ENCODE data around the gene WFDC2.
A peak's percentile ranks its signal among the peaks of the same experiment; 100 is the strongest.

The WFDC2 gene, protein sequence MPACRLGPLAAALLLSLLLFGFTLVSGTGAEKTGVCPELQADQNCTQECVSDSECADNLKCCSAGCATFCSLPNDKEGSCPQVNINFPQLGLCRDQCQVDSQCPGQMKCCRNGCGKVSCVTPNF

DNA sequence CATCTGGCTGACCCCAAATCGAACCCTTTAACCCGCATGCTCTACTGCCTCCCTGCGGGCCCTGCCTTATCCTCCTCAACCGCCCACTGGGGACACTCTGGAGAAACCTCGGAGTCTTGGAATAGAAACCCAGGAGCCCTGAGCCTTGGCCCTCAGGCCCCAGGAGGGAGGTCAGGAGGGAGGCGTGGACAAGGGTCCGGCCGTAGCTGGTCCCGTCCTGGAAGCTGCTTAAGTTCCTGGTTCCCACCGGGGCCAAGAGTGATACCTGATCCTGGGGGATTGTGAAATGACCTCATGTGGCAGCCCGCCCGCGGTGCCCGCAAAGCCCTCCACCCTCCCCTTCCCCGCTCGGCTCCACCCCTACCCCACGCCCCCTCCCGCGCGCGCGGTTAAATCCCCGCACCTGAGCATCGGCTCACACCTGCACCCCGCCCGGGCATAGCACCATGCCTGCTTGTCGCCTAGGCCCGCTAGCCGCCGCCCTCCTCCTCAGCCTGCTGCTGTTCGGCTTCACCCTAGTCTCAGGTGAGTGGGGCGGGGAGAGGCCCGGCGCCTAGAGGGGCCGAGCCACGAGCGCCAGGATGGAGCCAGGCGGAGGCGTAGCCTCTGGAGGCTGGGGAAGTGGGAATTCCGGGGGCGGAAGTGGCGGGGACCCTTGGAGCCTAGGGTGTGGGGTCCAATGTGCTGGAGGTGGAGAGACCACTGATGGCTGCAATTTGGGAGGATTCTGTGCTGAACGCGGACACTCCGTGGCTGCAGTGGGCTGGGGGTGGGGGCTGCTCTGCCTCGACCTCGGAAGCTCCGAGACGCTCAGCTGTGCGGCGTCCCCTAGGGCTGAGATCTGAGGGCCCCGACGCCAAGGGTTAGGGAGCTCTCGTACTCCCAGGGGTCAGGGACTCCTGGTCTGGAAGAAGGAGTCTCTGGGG is at the start of gene WFDC2:
Gene WFDC2 (plus strand): TSS at position 418 of the 926 bp plus-strand sequence. CDS start 29 bp downstream, at position 447.
- DNase-seq, result no peak

DNA sequence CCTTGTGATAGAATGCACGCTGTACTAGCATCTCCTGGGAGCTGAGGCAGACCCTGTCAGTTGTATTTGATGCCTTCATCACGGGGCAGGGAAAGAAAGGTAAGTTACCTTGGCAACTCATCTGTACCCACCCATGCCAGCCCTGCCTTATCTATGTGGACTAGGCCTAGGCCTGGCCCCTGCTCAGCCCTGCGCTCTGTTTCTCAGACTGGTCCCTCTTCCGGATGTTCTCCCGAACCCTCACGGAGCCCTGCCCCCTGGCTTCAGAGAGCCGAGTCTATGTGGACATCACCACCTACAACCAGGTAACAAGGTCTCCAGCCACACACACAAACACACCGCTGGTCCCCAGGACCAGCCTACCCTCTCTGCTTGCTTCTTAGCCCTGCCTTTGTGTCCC is 49.4 kb upstream of the WFDC2 start:
- DNase-seq, result no peak

DNA sequence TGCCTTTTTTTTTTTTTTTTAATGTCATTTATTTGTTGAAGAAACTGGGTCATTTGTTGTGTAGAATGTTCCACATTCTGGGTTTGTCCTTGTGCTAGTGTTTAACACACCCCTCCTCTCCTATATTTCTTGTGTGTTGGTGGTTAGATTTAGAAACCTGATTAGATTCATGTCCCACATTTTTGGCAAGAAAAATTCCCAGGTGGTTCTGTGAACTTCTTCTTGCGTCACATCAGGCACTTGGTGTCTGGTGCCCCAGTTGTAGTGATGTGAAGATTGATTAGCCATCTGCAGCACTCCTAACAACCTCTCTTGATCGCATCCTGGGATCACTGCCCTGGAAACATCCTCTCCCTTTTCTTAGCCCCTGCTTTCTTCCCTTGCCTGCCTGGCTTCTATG is 45.9 kb upstream of the WFDC2 start:
- no peak for DNase-seq

DNA sequence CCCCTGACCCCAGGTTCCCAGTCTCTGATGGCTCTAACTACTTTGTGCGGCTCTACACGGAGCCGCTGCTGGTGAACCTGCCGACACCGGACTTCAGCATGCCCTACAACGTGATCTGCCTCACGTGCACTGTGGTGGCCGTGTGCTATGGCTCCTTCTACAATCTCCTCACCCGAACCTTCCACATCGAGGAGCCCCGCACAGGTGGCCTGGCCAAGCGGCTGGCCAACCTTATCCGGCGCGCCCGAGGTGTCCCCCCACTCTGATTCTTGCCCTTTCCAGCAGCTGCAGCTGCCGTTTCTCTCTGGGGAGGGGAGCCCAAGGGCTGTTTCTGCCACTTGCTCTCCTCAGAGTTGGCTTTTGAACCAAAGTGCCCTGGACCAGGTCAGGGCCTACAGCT is 44.0 kb upstream of the WFDC2 start:
- DNase-seq, result no peak

DNA sequence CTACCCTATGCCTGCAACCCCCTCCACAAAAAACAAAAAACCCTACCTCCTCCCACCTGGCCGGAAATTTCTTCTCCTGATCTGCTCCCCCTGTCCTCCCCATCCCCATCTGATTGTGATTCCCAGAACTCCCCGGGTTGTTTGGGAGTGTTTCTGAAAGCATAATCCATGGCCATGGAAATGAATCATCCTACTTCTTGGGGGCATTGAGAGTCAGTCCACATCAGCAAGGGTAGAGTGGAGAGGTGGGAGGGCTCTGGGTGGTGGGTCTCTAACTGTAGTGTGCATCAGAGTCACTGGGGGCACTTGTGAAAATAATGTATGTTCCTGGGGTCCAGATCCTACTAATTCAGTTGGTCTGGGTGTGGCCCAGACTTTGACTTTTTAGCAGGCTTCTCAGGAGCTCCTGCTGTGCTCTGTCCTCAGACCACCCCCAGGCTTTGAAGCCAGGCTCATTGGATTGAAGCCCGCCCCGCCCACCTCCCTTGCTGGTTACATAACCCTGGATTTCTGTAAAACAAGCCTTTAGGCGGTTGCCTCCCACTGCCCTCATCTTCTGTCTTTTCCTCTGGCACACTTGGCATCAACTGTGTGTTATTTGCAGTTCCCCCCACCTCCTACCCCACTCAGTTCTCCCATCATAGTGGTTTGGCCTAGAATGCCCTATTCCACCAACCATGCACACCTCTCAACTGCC is 43.1 kb upstream of the WFDC2 start:
- DNase-seq, result no peak

DNA sequence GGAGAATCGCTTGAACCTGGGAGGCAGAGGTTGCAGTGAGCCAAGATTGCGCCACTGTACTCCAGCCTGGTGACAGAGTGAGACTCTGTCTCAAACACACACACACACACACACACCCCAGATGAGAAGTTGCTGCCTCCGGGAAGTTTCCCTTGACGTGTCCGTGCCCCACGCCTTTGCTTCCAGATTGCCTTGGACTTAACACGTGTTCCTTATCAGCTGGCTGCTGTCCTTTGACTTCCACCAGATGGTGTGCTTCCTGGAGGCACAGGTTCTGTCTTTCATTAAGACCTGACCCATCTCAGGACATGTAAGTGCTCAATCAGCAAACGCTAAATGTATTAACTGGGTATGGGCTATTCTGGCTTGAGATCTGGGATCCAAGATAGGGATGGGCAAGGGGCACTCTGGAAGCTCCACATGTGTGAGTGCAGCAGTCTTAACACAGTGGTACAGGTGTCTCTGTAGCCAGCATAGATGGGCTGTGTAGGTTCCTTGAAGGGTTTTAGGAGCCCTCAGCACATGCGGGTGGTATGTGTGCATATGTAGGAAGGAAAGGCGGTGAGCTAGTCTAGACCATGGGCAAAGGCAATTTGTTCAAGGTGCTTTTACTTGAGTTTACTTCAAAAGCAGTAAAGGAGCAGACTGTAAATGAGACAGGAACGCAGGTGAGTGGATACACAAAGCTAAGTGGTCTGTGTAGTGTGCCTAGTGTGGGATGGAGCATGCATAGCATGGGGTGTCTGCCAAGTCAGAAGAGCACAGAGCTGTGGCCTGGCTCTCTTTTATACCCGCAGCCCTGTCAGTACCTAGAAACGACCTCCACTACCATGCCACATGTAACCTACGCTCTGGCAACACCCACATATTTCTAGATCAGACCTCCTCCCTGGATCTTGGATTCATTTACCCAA is 42.1 kb upstream of the WFDC2 start:
- DNase-seq, result no peak

DNA sequence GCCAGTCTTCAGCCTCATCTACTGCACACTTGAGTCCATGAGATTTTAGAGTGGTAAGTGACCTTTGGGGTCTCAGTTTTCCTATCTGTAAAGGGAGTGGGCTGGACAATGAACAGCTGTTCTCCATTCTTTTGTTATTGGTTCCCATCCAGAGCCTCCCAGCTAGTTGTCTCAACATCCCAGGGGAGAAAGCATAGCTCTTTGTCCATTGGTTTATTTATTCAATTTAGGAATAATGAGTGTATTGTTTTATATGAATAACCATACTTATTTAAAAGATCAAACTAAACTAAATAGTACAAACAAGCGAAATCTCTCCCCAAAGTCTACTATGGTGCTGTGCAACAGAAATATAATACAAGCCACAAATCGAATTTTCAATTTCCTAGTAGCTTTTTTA is 39.9 kb upstream of the WFDC2 start:
- no peak for DNase-seq

DNA sequence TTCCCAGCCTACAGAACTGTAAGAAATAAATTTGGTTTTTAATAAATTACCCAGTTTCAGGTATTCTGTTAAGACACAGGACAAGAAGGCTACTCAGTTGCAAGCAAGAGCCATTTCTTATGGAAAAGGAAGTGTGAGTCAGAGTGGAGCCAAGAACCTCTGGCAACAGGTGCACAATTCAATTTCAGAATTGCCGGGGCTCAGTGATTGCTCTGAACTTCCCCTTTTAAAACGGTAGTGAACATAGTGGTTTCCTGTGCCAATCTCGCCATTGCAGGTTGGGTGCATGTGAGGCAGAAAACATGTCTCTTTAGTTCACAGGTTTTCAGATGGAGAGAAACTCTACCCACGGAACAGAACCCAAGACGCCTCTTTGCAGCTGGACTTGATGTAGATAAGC is 37.3 kb upstream of the WFDC2 start:
- no peak for DNase-seq

DNA sequence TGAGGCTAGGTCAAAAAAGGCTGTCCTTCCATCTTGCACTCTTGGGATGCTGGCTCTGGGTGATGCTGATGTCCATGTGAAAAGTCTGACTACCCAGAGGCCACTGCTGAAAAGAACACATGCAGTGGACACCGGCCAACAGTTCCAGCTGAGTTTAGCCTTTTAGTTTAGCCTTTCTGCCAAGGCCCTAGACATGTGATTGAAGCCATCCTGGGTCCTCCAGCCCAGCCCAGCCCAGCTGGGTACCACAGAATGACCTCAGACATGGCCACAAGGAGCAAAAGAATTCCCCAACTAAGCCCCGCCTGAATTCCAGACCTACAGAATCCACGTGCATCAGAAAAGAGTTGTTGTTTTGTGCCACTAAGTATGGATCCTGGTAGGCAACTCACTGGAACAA is 36.2 kb upstream of the WFDC2 start:
- no peak for DNase-seq

DNA sequence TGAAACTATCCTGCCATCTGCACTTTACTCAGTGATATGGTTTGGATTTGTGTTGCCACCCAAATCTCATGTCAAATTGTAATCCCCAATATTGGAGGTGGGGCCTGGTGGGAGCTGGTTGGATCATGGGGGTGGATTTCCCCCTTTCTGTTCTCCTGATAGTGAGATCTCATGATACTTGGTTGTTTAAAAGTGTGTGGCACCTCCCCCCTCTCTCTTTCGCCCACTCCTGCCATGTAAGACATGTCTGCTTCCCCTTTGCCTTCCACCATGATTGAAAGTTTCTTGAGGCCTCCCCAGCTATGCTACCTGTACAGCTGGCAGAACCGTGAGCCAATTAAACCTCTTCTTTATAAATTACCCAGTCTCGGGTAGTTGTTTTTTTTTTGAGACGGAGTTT is 35.6 kb upstream of the WFDC2 start:
- DNase-seq, result no peak

DNA sequence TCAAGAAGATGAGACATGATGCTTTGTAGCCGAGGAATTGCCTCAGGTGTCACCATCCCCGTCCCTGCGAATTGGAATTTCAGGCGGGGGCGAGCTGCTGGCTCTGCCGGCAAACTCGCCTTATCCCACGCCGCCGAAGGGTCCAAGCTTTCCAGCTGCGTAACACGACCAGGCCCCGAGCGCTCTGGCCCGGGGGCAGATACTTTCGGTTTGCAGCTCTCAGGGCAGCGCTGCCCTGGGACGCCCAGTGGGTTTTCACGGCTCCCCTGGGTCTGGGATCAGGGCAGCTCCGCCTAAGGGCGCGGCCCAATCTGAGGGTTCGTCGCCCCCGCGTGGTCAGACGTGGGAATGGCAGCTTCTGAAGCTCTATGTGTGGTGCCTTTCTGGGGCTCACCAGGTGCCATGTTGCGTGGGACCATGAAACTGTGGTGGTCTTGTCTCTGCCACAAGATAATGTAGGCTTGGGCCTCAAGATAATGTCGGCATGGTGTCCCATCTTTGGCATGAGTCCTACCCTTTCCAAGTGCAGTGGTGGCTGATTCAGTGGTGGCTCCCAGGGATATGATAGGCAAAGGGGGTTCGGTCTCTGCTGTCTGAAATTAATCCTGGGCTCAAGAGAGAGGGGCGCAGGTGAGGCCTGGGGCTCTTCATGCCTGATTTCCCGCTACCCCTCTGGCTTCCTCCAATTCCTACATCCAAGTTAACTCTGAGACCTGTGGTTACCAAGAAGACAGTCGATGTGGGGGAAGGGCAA is 32.6 kb upstream of the WFDC2 start:
- peak; percentile 83 for DNase-seq

DNA sequence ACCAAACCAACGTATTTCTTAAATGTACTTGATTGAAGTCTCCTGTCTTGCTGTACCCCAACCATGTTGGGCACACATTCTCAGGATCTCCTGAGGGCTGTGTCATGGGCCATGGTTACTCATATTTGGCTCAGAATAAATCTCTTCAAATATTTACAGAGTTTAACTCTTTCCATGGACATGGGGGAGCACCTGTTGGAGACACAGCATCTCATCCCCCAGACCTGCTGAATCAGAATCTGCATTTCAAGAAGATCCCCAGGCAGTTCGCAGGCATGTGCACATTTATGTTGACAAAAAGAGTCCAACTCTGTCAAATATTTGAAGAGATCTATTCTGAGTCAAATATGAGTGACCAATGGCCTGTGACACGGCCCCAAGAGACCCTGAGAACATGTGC is 29.1 kb upstream of the WFDC2 start:
- DNase-seq, result no peak

DNA sequence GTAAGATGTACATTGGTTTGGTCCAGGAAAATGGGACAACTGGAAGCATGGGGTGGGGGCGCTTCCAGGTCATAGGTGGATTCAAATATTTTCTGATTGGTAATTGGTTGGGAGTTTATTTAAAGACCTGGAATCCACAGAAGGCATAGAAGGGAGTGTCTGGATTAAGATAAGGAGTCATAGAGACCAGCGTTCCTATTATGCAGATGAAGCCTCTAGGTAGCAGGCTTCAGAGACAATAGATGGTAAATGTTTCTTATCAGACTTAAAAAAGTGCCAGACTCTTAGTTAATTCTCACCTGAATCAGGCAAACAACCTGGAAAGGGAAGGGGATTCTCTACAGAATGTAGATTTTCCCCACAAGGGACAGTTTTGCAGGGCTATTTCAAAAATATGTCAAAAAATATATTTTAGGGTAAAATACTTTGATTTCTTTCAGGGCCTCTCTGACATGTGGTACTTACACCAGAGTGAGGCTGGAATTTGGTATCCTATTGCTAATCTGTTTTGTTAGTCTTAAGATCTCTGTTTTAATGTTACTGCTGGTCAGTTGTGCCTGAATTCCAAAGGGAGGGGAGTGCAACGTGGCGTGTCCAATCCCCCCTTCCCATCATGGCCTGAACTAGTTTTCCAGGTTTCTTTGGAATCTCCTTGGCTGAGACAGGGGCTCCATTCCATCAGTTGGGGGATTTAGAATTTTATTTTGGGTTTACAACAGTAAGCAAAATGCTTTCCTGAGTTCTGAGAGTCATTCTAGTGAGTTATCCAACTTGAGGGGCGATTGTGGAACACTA is 28.5 kb upstream of the WFDC2 start:
- no peak for DNase-seq

DNA sequence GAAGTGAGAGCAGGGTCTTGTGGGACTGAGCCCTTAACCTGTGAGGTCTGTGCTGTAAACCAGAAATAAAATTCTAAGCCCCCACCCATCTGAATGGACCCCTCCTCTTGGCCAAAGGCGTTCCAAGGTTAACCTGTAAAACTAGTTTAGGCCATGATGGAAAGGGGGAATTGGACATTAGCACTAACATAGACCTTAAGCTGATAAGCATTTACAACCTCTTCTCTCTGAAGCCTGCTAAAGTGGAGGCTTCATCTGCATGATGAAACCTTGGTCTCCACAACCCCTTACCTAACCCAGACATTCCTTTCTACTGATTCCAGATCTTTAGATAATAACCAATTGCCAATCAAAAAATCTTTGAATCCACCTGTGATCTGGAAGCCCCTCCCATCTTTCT is 27.8 kb upstream of the WFDC2 start:
- no peak for DNase-seq

DNA sequence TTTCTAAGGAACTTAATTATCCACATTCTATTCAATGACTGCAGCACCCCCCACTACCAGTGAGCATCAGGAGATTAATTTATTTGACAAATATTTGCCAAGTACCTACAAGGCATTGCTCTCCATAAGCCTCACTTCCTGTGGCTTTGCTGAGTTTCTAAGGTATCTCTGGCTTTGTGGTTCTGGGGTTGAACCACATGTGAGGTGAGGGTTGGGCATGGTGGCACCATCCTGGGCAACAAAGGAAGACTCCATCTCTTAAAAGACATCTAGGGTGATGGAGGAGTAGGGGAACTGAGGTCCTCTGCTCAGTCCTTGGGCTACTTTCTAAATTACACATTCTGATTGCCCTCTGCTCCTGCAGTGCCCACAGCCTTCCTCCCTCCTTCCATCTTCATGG is 25.5 kb upstream of the WFDC2 start:
- no peak for DNase-seq

DNA sequence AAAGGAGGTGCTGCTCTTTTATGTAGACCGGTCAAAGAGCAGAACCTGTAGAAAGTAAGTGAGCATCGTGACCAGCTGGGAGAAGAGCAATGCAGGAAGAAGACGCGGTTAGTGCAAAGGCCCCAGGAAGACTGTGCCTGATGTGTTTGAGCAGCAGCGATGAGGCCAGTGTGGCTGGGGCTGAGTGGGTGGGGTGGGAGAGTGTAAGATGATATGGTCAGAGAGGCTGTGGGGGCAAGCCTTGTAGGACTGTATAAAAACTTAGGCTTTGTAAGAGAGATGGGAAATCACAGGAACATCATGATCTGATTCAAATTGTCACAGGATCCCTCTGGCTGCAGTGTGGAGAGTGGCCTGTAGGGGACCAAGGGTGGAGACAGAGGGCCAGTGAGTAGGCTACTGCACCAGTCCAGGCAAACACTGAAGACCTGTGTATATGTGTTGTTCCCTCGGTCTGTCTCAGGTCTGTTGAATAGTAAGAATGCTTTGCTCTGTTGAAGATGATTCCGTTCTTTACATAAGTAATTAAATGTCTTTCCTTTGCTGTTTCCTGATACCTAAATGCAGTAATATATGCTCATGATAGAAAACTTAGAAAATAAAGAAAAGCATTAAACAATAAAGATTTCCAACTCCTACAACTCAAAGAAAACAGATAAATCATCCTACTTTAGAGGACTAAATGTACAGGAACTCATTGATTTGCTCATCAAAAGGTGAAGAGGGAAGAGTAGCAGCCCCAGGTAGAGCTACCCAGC is 23.6 kb upstream of the WFDC2 start:
- peak; percentile 15 for DNase-seq

DNA sequence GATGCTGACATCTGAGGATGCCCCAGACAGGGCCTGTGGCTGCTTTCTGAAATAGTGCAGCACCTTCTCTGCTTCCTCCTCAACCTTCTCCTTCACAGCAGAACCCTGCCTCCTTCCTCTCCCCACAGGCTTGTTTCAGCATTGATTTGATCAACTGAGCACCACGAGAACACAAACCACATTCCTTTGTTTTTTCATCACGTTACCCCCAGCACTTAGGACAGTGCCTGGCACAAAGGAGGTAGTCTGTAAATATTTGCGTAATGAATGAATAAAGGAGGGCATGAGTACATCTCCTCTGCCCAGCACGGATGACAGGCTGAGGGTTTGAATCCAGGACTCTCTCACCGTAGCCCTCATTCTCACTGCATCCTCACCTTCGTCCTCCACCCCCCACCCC is 21.3 kb upstream of the WFDC2 start:
- no peak for DNase-seq

DNA sequence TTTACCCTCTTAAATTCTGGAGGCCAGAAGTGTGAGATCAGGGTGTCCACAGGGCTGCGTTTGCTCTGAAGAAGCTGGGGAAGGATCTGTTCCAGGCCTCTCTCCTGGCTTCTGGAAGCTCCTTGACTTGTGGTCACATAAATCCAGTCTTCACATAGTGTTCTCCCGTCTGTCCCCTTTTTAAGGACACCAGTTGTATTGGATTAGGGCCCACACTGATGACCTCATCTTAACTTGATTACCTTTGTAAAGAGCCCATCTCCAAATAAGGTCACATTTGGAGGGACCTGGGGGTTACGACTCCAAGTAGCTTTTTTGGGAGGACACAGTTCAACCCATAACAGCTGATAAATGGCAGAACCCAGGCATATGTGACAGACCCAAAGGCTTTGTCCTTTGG is 20.0 kb upstream of the WFDC2 start:
- no peak for DNase-seq

DNA sequence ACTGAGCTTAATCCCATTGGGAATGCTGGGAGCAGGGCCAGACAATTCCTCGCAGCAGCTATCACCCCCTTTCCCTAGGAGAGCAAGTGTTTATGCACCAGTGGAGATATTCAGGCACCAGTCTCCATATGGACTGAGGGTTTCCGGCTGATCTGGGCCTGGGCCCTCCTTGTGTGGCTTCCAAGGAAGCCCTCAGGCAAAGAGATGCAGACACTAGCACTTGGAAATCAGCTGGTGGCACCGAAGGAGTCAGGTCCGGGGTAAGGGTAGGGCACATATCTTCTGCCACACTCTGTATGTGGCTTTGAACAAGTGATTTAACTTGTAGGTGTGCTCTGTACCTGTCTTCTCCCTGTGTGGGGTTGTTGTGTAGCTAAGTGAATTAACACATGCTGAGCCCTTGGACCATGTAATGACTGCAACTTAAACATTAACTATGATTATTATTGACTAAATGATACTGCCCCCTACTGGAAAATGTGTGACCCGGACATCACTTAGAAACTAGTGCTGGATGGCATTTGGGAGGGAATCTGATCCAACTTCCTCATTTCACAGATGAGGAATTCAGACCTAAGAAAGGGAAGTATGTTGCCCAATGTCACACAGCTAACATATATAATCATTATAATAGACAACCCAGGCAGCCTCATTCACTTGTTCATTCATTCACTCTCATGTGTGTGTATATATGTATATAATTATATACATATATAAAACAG is 19.3 kb upstream of the WFDC2 start:
- DNase-seq, result no peak

DNA sequence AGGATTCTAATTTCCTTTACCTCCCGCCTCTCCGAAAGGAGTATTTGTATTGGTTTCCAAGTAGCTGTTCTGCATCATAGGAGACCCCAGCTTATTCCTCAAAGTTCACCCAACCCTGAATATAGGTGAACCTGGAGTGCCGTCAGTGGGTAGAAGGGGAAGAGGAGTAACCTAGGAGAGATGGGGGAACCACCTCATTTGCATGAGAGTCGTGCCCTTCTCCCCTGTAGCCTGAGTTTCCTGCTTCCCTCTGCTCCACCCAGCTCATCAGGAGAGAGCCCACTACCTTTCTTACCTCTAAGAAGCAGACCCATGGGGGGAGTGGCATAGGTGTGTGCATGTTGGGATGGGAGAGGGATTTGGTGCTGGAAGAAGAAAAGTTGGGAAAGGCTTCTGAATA is 17.3 kb upstream of the WFDC2 start:
- no peak for DNase-seq

Data from stimulated activated CD4-positive, alpha-beta T cell treated with anti-CD3 and anti-CD28 coated beads, Interleukin-1b, Interleukin-23, amount 100 ng/mL, for 48 hours (primary cell).